NCI-H2107 treated with DMSO at 0.1 percent for 48 hours (cell line): ENCODE results near the gene SLC38A10.

ENCODE experiments used
- DNase-seq: peaks from one replicate; lab custom pipeline; 2025; ENCODE audit not compliant: unreplicated experiment; lab: John Stamatoyannopoulos, UW

Gene SLC38A10

DNA sequence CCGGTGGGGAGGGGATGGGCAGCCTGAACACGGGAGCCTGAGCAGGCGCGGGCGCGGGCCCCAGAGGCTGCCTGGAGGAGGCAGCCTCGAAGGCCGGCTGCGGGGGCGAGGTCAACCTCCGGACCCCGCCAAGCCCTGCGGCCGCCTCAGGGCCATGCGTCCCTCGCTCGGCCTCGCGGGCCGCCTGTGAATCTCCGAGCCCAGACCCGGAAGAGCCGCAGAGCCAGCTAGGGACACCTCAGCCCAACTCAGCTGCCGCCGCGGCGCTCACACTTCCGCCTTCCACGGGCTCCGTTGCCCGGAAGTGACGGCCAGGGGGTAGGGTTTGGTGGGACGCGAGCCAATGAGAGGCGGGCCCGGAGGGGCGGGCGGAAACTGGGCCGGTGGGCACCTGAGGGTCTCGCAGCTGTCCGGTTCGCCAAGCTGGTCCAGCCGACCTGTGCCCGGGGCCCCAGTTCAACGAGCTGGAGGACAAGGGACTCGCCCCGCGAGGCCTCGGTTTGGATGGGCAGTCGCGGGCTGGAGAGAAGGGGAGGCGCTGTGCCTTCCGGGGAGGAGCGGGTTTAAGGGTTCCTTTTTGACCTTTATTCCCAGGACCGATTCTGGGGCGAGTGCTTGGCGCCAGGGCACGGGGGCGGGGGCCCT, at the start of gene SLC38A10:
Gene SLC38A10 (minus strand): TSS at position 277 of the 645 bp plus-strand sequence. CDS start 386 bp downstream, outside the sequence.
- DNase-seq: peak; percentile 65

DNA sequence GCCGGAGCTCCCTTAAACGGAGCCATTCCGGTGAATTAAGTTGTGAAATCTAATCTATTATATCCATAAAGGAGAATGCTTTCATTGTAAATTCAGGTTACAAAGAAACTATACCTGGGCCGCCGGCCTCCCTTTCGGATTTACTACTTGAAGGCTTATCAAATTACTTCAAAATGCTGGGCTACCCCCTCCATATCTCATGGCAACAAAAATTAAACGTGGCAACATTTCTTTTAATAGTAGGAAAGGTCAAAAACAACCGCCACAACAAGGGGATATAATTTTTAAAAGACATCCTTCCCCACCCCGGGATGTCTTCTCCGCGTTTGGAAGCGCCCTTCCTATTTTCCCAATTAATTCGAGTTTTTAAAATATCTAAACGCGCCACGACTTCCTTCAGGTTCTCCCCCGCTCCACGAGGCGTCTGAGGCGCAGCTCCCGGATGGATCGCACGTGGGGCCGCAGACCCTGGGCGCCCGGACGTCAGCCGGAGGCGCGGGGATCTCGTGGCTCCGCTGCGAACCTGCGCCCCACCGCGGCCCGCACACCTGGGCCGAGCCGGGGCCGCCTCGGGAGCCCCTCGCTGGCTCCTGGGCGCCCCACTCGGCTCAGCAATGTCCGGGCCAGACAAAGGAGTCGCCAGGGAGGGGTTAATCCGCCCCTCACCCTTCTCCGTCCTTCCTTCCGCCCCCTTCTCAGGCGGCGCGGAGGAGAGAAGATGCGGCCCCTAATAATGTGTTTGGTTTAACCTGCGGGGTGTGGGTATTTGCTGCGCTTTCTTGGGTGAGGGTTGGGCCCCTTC, 47.4 kb upstream of the SLC38A10 start:
- peak; percentile 37 for DNase-seq

DNA sequence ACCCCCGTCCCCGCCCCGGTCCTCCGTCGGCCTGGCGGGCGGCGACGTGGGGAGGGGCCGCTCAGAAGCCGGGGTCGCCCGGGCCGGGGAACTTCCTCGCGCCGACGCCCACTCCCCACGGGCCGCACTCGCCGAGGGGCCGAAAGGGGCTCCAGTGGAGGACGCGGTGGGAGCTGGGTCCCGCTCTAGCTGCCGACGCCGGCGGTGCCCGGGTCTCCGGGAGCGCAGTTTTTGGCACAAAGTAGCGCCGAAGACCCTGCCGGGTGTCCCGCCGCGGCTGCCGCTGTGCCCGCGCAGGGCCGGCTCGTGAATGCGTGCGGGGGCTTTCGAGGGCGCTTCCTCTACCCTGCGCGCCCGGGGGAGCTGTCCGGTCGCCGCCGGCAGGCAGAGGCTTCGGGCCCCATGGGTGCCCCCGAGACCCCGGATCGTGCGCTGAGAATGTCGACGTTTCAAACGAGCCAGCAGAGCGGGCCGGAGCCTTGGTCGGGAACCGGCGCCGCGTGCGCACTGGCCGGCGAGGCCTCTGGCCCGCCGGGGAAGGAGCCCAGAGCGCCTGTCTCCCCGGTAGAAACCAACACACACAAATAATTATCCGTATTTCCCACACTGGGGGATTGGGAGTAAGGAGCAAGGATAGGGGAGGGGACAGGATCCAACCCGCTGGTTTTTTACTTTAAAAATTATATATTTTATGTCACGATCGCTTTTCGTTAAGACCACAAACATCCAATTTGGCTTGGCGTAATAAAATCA, 46.6 kb upstream of the SLC38A10 start:
- DNase-seq: no peak

DNA sequence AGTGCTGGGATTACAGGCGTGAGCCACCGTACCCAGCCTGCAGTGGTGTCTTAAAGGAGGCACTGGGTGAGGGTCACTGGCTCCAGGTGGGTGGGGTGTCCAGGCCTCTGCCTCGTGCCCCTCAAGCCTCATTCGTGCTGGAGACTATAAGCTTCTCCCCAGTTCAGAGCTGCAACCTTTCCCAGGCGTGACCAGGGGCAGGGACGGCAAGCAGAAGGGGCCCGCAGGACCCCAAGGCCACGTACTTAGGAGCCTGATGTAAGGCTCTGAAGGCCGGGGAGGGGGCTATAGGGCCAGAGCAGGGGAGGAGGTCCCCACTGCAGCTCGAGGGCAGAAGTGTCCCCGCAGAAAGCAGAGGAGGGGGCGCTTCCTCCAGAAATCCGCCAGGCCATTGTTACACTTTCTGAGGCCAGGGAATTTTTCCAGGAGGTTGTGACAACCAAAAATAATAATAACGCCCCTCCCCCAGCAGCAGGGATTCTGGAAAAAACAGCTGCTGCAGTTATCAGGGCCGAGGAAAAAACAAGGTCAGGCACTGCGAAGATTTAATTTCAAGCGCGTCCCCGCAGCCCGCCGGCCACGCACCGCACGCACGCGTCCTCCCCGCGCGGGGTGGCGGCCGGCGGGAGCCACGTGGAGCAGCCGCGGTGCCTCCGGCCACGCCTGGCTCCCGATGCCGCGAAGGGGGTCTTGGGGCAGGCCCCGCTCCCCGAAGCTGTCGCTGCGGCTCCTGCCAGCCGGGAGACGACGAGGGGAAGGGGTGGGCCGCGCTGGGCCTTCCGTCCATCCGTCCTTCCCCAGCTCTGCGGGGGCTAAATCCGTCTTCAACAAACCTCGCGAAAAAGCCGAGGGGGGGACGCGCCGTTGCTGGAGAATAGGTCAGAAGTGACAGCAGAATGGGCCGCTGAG, 45.8 kb upstream of the SLC38A10 start:
- DNase-seq: no peak

DNA sequence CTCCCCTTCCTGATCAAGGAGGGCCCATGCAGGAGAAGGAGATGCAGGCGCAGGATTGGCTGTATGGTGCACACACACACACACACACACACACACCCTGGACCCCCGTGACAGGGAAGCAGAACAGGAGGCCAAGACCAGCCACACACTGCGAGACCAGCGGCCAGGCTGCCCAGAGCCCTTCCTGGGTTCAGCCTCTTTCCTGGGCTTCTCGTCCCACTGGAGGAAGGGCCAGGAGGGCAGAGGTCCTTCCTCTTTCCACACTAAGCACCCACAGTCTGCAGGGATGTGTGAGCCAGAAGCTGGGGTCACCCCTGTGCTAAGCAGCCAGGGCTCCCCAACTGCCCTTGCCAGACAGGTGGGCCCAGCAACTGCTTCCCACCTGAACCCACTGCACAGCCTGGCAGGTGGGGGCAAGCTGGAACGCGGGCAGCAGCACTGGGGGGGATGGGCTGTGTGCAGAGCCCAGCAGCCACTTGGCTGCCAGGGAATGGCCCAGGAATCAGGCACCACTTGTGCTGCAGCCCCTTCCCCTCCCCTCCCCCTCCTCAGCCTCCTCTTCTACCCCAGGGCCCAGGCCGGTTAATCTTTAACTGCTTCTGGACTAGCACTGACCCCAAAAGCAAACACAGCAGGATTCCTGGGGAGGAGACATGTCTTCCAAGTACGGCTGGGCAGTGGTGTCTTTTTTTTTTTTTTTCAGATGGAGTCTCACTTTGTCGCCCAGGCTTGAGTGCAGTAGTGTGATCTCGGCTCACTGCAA, 44.6 kb upstream of the SLC38A10 start:
- no peak for DNase-seq

DNA sequence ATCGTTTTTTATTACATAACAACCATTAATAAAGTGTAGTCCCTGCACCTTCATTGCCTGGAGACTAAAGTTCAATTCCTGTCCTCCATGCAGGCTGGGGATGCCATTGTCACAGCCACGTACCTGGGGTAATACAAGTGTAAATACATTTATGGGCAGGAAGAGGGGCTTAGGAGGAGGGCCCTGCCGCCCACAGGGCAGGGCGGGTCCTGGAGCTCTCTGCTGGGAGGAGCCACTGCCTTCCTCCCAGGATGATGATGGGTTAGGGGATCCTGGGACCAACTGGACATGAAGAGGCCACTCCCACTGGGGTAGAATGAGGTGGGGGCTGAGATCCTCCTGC, 44.1 kb upstream of the SLC38A10 start:
- no peak for DNase-seq

DNA sequence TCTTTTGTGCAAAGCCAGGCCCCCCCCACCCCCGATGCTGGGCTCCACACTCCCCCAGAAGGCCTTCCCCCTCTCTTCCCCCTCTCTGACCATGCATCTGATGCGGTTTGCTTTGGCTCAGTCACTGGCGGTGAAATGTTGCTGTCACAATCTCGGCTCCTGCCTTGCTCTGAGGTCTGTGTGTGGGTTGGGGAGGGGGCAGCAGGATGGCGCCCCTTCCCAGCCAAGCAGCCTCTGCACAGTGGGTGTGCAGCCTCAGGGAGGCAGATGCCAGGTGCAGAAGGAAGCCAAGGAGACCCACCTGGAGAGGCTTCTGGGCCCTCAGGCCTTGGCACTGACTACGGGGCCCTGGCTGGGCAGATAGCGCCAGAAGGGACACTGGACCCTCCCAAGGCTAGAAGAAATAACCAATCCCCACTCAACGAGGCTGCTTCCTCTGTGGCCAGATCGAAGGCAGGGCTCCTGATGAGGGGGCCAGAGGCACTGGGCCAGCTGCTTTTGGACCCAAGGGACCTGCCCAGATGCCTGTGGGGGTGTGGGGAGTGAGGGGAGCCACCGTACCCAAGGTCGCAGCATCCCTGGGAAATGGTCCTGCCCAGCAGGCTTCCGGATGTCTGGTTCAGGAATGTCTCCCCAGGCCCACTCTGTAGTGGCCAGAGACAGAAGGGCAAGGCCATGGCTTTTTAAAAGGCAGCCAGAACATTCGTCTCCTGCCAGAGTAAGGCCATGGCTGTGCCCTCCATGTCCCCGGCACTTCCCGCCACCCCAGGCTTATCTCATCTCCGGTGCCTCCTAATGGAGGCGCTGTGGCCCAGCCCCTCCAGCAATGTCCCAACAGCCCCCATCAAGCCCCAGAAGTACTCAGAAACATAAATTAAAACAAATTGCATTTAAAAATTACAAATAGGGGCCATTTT, 43.4 kb upstream of the SLC38A10 start:
- DNase-seq: no peak

DNA sequence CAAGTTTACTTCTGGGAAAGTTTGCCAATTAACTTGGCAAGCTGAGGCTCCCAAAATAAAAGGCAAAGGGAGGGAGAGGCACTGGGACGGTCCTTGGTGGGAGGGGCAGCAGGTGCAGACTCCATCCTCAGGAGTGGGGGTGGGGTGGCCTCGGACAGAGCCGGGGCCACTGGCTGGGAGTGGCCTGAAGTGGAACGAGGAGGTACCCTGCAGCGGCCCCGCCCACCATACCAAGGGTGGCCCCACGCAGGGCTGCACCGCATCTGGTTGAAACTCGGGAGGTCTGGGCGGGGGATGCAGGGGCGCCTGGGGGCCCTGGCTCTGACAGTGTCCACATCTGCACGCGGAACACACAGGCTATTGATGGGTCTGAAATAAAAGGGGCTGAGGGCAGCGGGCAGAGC, 42.4 kb upstream of the SLC38A10 start:
- no peak for DNase-seq

DNA sequence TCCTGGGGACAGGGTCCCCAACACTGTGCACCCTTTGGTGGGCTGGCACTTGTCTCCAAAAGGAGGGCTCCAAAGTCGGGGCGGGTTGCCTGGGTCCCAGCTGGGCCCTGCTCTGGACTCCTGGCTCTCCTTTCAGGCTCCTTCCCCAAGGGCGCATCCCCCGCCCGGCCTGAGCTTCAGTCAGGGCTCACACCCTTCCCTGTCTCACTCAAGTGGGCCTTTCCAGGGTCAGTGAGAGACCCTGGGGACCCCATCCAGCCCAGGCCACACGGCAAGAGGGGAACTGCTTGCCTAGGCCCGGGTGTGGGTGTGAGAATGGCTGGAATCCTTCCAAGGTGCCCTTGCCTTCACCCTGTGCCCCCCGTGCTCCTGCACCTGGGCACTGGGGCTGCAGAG, 41.8 kb upstream of the SLC38A10 start:
- no peak for DNase-seq

DNA sequence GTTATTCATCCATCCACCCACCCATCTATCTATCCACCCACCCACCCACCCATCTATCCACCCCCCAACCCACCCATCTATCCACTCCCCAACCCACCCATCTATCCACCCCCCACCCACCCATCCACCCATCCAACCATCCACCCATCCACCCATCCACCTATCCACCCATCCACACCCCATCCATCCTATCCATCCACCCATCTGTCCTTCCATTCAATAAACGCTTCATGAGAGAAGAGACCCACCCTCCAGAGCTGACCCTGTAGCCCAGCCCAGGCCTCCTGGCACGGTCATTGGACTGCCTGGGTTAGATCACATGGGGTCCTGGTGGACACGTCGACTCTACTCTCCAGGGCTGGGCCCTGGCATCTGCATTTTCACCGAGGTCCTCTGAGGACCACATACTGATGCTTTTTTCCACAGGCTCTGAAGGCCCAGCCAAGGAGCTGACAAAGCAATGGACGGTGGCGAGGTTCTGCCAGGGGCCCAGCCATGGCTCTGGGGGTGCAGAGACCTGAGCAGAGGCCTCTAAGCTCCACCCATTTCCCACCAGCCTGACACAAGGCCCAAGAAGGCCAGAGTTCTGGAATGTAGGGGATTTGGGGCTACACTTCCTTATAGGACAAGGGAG, 41.3 kb upstream of the SLC38A10 start:
- no peak for DNase-seq

DNA sequence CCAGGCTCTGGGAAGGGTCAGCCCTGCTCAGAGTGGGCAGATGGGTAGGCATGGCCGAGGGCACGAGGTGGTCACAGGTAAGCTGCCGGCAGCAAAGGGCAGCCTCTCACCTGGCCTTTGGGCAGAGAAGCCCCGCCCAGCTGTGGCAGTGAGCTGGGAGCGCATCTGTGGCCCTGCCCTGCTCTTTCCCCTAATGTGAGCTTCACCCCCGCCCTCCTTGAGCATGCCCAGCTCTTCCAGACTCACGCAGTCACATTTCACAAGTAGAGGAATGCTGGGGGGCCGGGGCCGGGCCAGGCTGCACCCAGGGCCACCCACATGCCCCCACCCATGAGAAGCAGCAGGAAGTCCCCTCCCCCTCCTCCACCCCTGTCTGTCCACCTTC, 40.7 kb upstream of the SLC38A10 start:
- DNase-seq: no peak

DNA sequence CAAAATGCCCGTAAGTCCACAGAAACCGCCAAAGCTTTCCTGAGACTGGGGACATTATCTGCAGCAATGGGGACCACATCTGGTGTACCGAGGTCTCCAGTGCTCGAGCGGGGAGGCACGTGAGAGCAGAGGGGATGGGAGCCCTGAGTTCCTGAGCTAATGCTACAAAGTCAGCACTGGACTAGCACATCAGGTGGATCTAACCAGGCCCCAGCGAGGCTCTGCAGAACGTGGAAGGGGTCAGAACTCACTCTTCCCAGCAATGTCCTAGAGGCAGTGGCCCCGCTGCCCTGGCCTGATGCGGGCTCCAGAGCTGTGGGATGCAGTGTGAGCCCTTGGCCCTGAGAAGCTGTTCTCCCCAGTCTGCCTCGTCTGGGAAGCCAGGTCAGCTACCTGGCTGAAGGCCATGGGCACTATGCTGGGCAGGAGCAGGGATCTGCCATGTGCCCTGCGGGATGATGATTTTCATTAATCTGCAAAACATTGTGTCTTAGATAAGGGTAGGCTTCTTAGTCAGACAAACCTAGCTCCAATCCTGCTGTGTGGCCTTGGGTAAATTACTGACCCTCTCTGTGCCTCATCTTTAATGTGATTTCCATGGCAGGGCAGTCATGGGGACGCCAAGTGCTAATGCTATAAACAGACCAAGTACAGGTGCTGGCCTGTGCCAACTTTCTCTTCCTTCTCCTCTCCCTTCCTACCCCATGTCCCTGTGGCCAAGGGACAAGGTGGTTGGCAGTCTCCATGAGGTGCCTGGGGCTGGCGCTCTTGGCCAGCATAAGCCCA, 40.1 kb upstream of the SLC38A10 start:
- no peak for DNase-seq

DNA sequence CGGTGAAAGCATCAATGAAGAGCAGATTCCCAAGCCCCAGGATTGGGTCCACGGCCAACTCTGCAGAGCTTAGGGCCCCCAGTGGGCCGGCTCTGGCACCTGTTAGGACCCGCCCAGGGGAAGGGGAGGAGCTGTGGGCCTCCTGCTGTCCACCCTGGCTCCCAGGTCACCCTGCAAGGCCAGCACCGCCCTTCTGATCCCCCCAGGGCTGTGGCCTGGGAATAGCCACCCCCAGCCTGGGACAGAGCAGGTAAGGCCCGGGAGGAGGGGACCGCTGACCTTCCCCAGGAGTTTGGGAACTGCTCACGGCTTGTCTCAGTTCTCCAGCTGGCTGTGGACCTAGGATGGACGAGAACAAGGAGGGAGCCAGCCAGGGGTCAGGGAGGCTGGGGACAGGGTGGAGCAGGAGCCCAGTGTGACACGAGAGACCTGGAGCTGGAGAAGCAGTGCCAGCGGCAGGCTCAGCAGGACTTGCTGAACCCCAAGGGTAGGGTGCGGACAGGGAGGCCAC, 39.3 kb upstream of the SLC38A10 start:
- DNase-seq: no peak

DNA sequence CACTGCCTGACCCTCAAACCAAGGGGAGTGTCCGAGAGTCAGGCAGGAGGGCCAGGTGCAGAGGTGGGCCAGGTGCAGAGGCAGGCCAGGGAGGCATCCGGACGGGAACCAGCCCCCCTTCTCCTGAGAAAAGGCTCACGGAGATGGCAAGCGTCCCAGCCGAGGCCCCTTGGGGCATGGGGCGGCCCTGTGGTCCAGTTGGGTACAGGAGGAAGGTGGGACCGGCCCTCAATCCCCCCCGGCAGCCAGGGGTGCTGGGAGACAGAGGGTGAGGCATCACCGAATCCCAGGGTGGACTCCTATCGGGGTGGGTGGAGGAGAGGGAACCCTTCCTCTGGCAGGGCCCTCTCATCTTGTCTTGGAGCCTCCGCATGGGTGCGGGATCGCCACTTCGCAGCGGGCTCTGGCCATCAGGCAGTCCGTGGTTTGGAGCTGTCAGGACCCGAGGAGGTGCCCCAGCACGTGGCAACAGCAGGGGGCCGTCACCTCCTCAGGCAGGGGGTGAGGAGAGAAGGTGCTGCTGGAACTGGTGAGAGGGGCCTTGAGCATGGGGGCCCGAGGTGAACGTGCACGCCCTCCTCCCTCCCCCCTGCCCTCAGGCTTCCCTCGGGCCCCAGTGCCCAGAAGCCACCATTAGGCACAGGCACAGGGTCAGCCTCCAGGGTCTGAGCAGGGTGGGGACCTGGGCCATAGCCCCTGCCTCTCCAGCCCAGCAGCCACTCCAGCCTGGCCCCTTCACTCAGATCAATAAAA, 38.7 kb upstream of the SLC38A10 start:
- DNase-seq: no peak

DNA sequence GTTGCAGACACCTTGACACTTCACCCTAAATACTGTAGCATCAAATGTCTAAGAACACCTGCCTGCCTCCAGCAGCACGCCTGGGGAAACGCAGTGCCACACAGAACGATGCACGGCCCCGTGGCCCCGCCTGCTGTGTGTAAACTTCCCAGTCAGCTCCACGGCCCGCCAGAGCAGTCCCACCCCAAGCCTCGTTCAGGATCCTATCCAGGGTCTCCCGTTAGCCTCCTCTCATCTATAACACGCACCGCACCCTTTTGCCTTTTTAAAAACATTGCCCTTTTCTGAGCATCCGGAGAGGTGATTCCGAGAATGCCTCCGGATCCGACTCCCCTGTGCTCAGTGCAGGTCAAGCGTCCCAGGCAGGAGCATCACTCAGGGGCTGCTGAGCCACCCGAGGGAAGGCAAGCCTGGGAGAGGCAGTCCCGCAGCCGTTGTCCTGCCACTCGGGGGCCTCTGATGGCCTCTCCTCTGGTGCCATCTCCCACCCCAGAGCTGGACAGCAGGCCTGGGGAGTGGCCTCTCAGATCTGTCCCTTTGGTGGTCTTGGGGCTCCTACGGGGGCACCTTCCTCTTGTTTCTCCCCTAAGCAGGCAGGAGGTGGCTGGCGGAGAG, 37.9 kb upstream of the SLC38A10 start:
- peak; percentile 31 for DNase-seq

DNA sequence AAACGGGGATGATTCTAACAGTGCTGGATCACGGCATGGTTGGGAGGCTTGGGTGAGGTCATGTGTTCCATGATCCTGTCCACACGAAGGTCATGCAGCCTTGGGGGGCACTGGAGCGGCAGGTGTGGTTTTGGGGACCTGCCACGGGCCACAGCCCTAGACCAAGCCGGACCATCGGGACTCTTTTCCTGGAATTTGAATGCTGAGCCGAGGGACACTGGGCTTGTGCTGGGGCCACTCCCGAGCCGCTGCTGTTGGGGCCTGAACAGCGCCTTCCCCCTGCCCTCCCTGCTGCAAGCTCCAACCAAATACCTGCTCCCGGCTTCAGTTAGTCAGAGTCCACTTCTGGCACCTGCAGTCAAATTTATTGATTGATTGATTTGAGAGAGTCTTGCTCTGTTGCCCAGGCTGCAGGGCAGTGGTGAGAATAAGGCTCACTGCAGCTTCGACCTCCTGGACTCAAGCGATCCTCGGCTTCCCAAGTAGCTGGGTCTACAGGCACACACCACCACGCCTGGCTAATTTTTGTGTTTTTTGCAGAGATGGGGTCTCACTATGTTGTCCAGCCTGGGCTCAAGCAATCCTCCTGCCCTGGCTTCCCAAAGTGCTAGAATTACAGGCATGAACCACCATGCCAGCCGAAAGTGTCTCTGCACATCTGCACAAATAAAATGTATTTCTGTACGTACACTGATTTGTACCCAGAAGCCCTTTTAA, 37.2 kb upstream of the SLC38A10 start:
- DNase-seq: no peak
